COLO829 (cell line): Measurements from ENCODE around the gene SLC35E2B.
"Not testable (repeated sequence)": the region's sequence is repeated elsewhere in the genome, so short reads cannot be mapped to it uniquely, and the experiment has no call there.

Source experiments
- DNase-seq: peaks from one replicate; pipeline ENCODE4 v3.0.0; 2012; ENCODE audit warnings: low spot score

Gene SLC35E2B

DNA sequence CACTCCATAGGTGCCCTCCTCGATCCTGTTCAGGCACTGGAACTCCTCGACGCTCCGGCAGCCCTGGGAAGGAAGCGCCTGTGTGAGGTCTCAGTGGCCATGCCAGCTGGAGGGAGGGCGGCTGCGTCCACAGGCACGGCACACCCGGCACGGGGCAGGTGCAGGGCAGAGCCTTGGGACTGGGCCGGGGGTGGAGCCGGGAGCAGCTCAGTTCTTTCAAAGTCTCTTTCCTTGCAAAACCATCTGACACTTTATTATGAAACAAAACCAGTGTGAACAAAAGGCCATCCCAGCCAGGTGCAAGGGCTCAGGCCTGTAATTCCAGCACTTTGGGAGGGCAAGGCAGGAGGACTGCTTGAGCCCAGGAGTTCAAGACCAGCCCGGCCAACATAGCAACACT, 54.1 kb downstream of the SLC35E2B start:
- DNase-seq = not testable (repeated sequence)

DNA sequence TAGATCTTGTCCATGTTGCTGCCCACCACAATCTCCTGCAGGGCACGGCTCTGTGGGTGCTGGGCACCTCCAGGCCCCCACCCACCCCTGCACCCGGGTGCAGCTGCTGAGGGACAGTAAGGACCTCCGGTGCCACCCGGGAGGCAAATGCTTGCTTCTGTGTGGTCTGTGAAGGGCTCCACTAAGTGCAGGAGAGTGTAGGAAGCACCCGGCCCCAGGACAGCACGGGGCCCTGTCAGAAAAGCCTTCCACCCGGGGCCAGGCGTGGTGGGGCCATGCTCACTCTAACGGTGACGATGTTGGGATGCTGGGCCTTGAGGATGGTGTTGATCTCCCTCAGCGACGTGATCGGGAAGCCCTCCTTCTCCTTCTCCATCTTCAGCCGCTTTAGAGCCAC, 55.1 kb downstream of the SLC35E2B start:
- not testable (repeated sequence) for DNase-seq

DNA sequence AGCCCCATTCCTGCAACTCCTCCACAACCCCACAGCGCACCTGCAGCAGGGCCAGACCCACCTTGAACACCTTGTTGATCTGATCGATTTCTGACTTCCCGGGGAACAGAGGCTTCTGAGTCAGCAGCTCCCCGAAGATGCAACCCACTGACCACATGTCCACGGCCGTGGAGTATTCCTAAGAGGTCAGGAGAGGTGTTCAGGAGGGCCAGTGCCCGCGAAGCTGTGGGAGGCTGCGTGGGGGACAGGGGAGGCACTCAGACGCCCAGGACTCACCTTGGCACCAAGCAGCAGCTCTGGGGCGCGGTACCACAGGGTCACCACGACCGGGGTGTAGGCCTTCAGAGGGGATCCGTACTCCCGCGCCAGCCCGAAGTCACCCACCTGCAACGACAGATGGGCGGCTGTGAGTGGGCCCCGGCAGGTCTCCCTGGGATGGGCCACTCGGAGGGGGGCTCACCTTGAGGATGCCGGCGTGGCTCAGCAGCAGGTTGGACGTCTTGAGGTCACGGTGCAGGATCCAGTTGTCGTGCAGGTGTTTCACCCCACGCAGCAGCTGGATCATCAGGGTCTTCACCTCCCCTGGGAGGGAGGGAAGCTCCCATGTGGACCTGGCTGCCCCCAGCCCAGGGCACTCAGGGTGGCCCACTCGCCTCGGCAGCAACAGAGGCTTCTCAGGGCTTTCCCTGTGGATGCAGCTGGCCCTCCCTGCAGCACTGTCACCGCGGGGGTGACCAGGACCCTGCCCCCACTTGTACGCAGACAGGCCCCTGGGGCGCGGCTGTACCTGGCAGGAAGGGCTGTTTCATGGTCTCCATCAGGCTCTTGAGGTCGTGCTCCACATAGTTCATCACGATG, 55.7 kb downstream of the SLC35E2B start:
- not testable (repeated sequence) for DNase-seq

GRCh38 chr1:1634613-1635012, 58.0 kb downstream of the SLC35E2B start:
- not testable (repeated sequence) for DNase-seq

DNA sequence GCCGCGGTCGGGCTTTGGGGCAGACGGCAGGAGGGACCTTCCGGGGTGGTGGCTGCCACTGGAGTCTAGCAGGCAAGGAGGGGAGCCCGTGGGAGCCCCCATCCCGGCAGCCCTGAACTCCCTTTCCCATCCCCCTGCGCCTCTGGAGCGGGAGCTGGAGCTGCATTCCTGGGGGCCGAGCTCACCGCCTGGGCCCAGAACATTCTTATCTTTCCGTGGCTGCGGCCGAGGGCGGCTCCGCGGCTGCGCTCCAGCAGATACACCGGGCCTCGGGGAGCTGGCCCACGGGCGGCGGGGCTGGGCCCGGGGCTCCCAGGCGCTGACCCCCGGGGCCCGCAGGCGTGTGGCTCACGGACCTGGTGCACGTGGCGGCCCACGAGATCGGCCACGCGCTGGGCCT, 59.2 kb downstream of the SLC35E2B start:
- not testable (repeated sequence) for DNase-seq

DNA sequence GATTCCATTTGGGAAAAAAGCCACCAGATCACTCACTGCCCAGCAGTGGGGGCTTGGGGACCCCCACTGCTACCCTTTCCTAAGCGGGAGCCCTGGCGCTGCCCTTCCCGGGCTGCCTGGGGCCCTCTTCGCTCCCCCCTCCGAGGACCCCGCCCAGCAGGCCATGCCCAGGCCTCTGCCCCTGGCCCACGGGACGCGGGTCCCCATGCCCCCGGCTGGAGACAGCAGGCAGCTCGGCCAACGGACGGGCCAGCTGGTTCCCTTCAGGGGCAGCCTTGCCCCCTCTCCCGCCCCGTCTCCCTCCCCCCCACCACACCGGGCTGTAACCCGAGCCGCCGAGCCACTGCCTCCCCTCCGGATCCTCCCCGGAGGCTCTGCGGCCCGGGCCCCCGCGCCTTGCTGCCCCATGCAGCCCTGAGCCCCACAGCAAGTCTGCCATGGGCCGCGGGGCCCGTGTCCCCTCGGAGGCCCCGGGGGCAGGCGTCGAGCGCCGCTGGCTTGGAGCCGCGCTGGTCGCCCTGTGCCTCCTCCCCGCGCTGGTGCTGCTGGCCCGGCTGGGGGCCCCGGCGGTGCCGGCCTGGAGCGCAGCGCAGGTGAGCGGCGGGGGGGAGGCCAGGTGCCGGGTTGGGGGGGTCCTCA, 60.7 kb downstream of the SLC35E2B start, which contains the start of gene MMP23B:
Gene MMP23B (plus strand): TSS at position 392 of the 639 bp plus-strand sequence. CDS start 46 bp downstream, at position 438.
- no peak for DNase-seq

- DNase-seq = no peak
Measured at GRCh38 chr1:1630965-1631781, 61.4 kb downstream of the SLC35E2B start.

- DNase-seq = no peak
Measured at GRCh38 chr1:1630191-1630964, 62.2 kb downstream of the SLC35E2B start.

DNA sequence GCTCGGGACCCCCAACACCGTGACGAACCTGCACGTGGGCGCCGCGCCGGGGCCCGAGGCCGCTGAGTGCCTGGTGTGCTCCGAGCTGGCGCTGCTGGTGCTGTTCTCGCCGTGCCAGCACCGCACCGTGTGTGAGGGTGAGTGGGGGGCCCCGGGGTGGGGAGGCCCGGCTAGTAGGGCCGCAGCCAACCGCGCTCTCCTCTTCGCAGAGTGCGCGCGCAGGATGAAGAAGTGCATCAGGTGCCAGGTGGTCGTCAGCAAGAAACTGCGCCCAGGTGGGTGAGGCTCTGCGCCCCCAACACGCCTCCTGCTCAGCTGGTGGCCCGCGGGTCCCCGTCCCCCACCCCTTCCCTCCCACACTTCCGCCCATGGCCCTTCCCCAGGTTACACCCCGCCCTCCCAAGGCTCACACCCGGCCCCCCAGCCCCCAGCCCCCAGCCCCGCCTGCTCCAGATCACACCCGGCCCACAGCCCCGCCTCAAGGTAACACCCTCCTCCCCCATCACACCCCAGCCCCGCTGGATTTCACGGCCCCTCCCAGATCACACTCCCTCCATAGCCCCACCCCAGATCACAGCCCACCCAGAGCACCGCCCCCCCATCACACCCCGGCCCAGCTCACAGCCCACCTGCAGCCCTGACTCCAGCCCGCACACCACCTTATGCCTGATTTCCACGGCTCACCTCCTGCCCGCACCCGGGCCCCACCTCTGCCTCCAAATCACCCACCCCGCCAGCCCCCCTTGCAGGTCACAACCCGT, 63.0 kb downstream of the SLC35E2B start:
- no peak for DNase-seq

- no peak for DNase-seq
Measured at GRCh38 chr1:1628754-1629429, 63.7 kb downstream of the SLC35E2B start.

- DNase-seq = no peak
Measured at GRCh38 chr1:1627829-1628753, 64.5 kb downstream of the SLC35E2B start.

GRCh38 chr1:1627261-1627828, 65.2 kb downstream of the SLC35E2B start:
- no peak for DNase-seq

DNA sequence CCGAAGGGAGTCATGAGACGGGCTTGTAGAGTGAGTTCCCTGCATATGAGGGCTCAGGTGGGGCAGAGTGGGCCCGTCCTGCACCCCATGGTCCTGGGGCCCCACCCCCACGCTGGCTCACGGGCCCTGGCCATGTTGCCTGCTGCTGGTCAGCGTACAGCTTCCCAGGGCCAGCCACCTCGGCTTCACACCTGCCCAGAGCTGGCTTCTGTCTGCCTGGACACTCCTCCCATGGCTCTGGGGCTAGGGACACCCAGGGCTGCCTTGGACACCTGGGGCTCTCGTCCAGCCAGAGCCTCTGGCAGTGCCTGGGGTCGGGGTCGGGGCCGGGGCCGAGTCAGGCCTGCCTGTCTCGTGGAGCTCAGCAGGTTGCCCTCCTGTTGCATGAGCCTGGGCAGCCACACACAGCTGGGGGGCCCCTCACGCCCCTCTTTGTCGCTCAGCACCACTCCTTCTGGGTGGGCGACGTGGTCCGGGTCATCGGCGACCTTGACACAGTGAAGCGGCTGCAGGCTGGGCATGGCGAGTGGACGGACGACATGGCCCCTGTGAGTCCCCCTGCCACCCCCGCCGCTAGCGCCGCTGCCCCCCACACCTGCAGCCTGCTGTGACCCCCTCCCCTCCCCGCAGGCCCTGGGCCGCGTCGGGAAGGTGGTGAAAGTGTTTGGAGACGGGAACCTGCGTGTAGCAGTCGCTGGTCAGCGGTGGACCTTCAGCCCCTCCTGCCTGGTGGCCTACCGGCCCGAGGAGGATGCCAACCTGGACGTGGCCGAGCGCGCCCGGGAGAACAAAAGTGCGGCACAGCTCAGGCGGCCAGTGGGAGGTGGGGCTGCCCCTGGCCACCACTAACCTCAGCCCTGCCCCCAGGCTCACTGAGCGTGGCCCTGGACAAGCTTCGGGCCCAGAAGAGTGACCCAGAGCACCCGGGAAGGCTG, 66.1 kb downstream of the SLC35E2B start:
- no peak for DNase-seq

DNA sequence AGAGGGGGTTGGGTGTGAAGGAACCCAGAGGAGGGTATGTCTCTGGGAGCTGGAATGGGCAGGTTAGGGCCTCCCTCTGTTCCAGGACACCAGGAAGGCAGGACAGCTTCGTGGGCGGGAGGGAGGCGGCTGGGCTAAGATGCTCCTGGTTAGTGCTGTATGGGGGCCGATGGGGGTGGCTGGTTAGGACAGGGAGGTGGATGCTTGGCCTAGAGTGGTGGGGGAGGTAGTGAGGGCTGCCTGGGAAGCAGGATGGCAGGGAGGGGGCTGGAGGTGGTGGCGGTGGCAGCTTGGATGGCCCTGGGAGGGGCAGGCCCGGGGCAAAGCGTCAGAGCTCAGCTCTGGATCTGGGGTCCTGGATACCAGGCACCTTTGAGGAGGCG, 66.8 kb downstream of the SLC35E2B start:
- no peak for DNase-seq

DNA sequence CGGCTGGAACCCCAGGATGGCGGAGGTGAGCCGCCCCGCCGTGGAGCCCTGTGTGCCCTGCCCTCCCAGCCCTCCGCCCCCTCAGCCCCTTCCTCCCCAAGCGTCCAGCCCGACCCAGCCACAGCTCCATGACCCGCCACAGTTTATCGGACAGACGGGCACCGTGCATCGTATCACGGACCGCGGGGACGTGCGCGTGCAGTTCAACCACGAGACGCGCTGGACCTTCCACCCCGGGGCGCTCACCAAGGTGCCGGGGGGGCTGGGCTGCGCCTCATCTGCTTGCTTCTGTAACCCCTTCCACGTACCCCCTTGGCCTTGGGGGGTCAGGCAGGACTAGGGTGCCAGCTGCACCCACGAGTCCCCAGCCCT, 67.2 kb downstream of the SLC35E2B start:
- no peak for DNase-seq

DNA sequence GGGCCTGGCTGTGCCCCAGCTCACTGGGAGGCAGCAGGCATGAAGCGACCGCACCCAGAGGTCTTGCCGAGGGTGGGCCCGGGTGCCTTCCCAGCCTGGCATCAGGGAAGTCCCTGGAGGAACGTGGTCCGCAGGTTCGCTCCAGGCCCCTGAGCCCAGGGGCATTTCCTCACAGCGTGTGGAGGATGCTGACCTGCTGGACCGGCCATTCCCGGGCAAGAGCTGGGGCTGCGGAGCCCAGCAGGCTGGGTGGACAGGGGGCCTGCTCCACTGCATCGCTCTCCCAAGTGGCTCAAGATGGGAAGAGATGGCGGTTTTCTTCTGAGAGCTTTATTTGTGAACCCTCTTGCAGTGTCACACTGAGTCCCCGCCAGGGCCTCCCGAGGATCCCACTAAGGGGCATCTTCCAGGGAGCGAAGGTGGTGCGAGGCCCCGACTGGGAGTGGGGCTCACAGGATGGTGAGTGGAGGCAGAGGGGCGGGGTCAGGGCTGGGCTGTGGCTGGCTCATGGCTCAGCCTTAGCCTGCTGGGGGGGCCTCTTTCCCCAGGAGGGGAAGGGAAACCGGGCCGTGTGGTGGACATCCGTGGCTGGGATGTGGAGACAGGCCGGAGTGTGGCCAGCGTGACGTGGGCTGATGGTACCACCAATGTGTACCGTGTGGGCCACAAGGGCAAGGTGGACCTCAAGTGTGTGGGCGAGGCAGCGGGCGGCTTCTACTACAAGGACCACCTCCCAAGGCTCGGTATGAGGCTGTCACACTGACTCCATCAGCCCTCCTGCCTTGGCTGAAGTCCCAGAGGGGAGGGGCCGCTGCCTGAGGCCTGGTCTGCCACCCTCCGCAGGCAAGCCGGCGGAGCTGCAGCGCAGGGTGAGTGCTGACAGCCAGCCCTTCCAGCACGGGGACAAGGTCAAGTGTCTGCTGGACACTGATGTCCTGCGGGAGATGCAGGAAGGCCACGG, 67.9 kb downstream of the SLC35E2B start:
- DNase-seq = no peak
